Thymus (tissue), 11 donors: ENCODE measurements around the gene PXDN. TPM values are rescaled to one million over a fixed set of nuclear protein-coding genes. Genes with fewer than 3 reads are reported as not detected.

Experiments
- DNase-seq, 9 donors: peaks; one replicate each; pipeline ENCODE4 v3.0.0-alpha.2; 2013; ENCODE audit warnings: low spot score in 9 of 9, low read depth in 6 of 9, missing footprints in 1 of 9
- H3K27ac ChIP-seq, 2 donors: one replicate each; pipeline ENCODE4 v1.5.1; 2013; ENCODE audit warnings: control low read depth in 1 of 2, low read depth in 1 of 2, low read length in 1 of 2, mild to moderate bottlenecking in 1 of 2, moderate library complexity in 1 of 2
- H3K27me3 ChIP-seq, 2 donors: one replicate each; pipeline ENCODE4 v1.5.1; 2013; ENCODE audit warnings: low read length in 1 of 2; ENCODE audit not compliant: control insufficient read depth in 2 of 2, insufficient read depth in 1 of 2
- H3K36me3 ChIP-seq, 2 donors: one replicate each; pipeline ENCODE4 v1.5.1; 2013; ENCODE audit warnings: low read length in 1 of 2, mild to moderate bottlenecking in 1 of 2, moderate library complexity in 1 of 2; ENCODE audit not compliant: control insufficient read depth in 2 of 2, insufficient read depth in 2 of 2
- H3K4me1 ChIP-seq, 2 donors: one replicate each; pipeline ENCODE4 v1.5.1; 2013; ENCODE audit warnings: low read length in 2 of 2; ENCODE audit not compliant: control insufficient read depth in 2 of 2, insufficient read depth in 2 of 2
- H3K4me3 ChIP-seq, 2 donors: one replicate each; pipeline ENCODE4 v1.5.1; 2013; ENCODE audit warnings: low read length in 2 of 2, control low read depth in 1 of 2, mild to moderate bottlenecking in 1 of 2
- H3K9me3 ChIP-seq, 2 donors: one replicate each; pipeline ENCODE4 v1.5.1; 2013; ENCODE audit warnings: low read length in 1 of 2, mild to moderate bottlenecking in 1 of 2; ENCODE audit not compliant: control insufficient read depth in 2 of 2, insufficient read depth in 1 of 2
- WGBS: extraction: QIAGEN DNeasy Blood & Tissue Kit; methylation state at CpG from one replicate; pipeline ENCODE4 v1.1.7; 2013; 5-methylcytosine and 5-hydroxymethylcytosine counted together
- polyA plus RNA-seq: library from polyadenylated mRNA; stranded (reverse); fragments of 200-250 nt; gene quantifications from one replicate; pipeline ENCODE4 v1.2.3, GENCODE V29; 2013
- total RNA-seq: library from RNA; stranded (reverse); fragments of 120-200 nt; gene quantifications from one replicate; pipeline ENCODE4 v1.2.4, GENCODE V29; 2013
- donor health status: healthy.

The PXDN gene
- total and polyA plus RNA-seq, 2 donors: 3.1 to 6.4 TPM

DNA sequence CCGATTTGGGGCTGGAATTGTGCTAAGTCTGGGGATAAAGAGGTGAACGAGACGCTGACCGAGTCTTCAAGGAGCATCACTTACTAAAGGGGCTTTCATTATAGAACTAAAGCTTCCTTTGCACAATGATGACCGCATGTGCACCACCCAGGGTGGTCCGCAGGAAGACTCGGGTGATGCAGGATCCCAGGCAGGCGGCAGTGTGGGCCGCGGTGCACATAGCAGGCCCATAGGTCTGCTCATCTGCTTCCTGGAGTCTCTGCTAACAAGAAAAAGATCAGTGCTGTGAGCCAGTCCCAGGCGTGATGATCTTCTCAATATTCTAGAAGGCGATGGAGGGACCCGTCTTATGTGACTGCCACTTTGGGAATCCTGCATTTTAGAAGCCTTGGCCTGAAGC, 122.8 kb downstream of the PXDN start:
- Histone ChIP-seq H3K4me3 (no peak overlapping the region), H3K4me1 (no peaks in the 10 kb centered on the region), H3K27ac (no peak overlapping the region), H3K9me3 (no peaks in the 10 kb centered on the region), H3K27me3 (no peaks in the 10 kb centered on the region), H3K36me3 (no peaks in the 10 kb centered on the region)
- DNase-seq: no peak
- 96% methylated on average over 13 of the region's 13 CpGs for WGBS

DNA sequence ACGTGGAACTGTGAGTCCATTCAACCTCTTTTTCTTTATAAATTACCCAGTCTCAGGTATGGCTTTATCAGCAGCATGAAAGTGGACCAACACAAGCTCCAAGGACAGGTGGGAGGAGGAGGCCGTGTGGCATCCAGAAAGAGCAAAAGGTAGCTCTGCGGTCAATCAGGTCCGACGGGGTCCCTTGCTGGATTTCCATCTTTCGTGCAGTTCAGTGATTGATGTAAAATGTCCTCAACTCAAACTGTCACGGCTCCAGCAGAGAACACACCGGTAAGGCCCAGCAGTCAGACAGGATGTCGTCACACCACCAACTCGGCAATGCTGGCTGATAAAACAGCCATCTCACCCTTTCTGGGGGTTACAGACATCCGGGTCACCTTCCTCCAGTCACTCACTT, 123.3 kb downstream of the PXDN start:
- H3K9me3 ChIP-seq: no peaks in the 10 kb centered on the region
- H3K36me3 ChIP-seq: no peaks in the 10 kb centered on the region
- no peak for DNase-seq
- WGBS: 88% methylated on average over 11 of the region's 11 CpGs
- no peak overlapping the region for H3K27ac ChIP-seq
- no peak overlapping the region for H3K4me3 ChIP-seq
- H3K27me3 ChIP-seq: no peaks in the 10 kb centered on the region
- no peaks in the 10 kb centered on the region for H3K4me1 ChIP-seq

DNA sequence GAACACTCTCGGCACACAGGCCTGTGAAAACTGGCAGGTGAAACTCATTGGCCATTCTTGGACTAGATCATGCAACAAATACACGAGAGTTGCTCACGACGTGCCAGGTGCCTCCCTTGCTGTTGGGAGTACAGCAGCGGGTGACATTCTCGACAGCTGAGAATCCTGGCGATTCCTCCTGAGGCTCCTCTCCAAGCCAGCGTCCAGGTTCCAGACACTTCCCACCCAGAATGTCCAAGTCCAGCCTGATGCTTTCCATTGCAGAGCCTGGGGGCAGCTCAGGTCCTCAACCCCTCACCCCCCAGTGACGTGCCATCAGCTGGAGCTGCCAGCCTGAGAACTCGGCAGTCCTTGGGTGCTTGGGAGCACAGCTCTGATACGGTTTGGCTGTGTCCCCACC, 124.2 kb downstream of the PXDN start:
- Histone ChIP-seq H3K4me1 (no peaks in the 10 kb centered on the region), H3K27ac (no peak overlapping the region), H3K36me3 (no peaks in the 10 kb centered on the region), H3K9me3 (no peaks in the 10 kb centered on the region), H3K4me3 (no peak overlapping the region), H3K27me3 (no peaks in the 10 kb centered on the region)
- DNase-seq: no peak
- 95% methylated on average over 11 of the region's 11 CpGs for WGBS

DNA sequence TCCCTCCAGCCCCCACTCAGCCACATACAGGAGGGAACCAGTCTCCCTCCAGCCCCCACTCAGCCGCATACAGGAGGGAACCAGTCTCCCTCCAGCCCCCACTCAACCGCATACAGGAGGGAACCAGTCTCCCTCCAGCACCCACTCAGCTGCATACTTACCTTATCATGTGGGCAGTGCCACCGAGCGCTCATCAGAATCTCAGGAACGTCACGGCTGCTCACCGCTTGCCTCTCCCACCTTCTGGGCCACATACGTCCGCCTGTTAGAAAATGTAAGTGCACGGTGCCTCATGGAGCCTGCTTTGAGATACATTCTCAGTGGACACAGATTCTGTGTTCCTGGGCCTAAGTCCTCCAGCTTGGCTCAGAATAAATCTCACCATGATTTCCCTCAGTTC, 124.8 kb downstream of the PXDN start:
- Histone ChIP-seq H3K27me3 (no peaks in the 10 kb centered on the region), H3K9me3 (no peaks in the 10 kb centered on the region), H3K4me3 (no peak overlapping the region), H3K36me3 (no peaks in the 10 kb centered on the region), H3K4me1 (no peaks in the 10 kb centered on the region), H3K27ac (no peak overlapping the region)
- WGBS: 93% methylated on average over 10 of the region's 10 CpGs
- DNase-seq: no peak

DNA sequence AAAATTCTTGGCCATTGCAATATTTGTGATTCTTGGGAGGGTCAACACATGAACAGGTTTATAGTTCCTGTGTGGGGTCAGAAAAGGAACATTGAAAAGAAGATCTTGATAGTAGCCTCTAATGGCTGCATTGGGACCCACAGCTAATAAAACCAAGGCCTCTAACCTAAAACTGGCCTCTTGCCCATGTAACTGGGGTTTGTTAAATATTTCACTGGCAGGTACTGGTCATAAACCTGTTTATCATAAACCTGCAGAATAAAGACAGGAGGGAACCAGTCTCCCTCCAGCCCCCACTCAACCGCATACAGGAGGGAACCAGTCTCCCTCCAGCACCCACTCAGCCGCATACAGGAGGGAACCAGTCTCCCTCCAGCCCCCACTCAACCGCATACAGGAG, 125.3 kb downstream of the PXDN start:
- 97% methylated on average over 3 of the region's 3 CpGs for WGBS
- Histone ChIP-seq H3K36me3 (no peaks in the 10 kb centered on the region), H3K4me3 (no peak overlapping the region), H3K9me3 (no peaks in the 10 kb centered on the region), H3K27ac (no peak overlapping the region), H3K4me1 (no peaks in the 10 kb centered on the region), H3K27me3 (peaks cover 0 to 2% of the 10 kb centered on the region in 2 donors)
- no peak for DNase-seq

DNA sequence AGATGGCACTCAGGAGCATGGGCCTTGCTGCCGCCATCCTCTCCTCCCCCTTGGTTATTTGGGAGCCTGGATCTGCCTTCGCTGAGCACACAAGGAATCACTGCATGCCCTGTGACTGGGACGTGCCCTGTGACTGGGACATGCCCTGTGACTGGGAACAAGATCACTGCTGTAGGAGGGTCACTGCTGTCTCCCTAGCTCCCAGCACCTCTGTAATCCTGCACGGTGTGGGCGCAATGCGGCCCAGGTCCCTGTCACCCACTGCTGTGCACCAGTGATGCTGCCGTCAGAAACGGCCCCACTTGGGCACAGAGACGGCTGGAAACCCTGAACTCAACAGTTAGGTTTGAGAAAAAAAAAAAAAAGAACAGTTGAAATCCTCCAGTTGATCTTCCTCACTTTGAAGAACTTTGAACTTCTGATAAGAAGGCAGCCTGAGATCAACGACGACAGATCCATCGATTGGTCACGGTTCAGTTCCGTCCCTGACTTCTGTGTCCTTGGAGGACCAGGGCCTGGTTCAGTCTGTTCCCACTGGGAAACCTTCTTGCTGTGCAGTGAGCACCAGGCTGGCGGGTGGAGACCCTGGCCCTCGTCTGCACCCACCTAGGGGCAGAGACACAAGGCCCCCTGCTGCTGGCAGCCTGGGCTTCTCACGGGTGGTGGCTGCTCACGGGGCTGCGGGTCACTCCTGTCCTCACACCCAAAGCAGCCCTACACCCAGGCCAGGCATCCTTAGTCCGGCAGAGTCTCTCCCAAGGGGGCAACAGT, 125.9 kb downstream of the PXDN start:
- no peak for DNase-seq
- Histone ChIP-seq H3K4me3 (no peak overlapping the region), H3K9me3 (no peaks in the 10 kb centered on the region), H3K27ac (no peak overlapping the region), H3K36me3 (no peaks in the 10 kb centered on the region), H3K4me1 (no peaks in the 10 kb centered on the region), H3K27me3 (peaks cover 0 to 2% of the 10 kb centered on the region in 2 donors)
- 93% methylated on average over 20 of the region's 20 CpGs for WGBS

DNA sequence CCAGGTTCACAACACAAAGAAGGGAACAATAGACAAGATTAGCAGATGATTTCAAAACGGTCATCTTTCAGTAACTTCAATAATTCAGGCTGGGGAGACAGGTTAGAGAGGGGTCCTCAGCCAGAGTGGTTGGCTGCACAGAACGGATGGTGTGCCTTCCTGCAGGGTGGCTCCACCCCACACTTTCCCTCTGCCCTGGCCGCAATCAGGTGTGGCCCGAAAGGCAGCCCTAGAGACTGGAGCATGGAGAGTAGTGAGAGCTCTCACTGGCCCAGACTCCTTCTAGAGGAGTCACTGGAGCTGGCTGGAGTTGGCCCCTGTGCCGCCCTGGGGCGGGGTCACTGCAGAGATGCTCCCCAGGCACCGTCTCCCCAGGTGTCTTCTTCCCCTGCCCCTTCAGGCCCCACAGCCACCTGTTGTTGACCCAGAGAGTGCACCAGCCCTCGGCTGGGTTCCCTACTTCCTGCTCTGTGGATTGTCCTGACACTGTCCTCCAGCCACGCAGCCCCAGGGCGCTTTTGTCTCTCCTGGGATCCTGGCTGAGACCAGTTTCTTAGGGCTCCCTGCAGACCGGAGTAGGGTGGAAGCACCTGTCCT, 126.8 kb downstream of the PXDN start:
- Histone ChIP-seq H3K36me3 (no peaks in the 10 kb centered on the region), H3K9me3 (no peaks in the 10 kb centered on the region), H3K4me3 (no peak overlapping the region), H3K4me1 (no peaks in the 10 kb centered on the region), H3K27ac (no peak overlapping the region), H3K27me3 (peaks cover 0 to 2% of the 10 kb centered on the region in 2 donors)
- no peak for DNase-seq
- 75% methylated on average over 11 of the region's 11 CpGs for WGBS

DNA sequence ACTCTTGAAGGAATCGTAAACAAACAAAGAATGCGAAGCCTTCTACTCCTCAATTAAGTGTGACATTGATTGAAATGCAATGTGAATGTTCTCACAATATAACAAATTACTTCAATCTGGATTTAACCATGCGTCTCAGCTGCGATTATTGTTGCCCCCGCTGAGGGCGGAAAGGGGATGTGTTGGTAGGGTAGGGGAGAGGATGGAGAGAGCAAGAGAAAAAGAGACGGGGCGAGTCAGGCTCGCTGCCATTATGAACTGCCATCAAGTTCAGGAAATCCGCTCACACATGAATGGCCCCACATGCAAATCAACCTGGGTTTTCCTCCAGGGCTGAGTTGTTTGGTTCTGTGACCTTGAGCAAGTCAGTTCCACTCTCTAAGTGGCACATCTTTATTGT, 129.8 kb downstream of the PXDN start:
- Histone ChIP-seq H3K4me3 (no peak overlapping the region), H3K4me1 (no peaks in the 10 kb centered on the region), H3K36me3 (no peaks in the 10 kb centered on the region), H3K27ac (no peak overlapping the region), H3K27me3 (peaks cover 0 to 2% of the 10 kb centered on the region in 2 donors), H3K9me3 (no peaks in the 10 kb centered on the region)
- WGBS: 67% methylated on average over 10 of the region's 10 CpGs
- no peak for DNase-seq

DNA sequence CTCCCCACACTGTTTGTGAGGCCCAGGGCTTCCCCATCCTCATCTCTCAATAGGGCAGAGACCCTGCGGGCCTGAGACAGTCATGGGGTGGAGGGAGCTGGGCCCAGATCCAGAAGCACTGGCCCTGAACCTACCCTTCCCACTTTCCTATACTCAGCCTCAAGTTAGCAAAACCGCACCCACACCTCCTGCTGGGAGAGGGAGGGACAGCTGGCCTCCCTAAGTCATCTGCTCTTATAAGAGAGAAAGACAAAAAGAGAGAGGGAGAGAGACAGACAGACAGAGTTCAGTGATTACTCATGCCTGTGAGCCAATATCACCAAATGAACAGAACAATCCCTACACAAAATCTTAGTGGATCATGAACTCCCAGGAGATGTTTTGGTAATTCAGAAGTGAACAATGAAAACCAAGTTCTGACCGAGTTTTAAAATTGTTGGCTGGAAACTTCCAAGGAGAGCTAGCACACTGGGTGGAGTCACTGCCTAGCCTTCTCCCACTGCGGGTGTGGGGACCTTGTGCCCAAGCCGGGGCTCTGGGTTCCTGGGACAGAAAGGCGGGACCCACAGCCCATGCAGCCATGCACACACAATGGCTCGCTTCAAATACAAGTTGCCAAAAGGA, 130.5 kb downstream of the PXDN start:
- no peak overlapping the region for H3K27ac ChIP-seq
- 84% methylated on average over 7 of the region's 7 CpGs for WGBS
- H3K4me3 ChIP-seq: no peak overlapping the region
- peaks cover 0 to 2% of the 10 kb centered on the region in 2 donors for H3K27me3 ChIP-seq
- H3K4me1 ChIP-seq: no peaks in the 10 kb centered on the region
- DNase-seq: no peak
- H3K9me3 ChIP-seq: no peaks in the 10 kb centered on the region
- H3K36me3 ChIP-seq: no peaks in the 10 kb centered on the region
